OCI-M2 (cell line): ENCODE data around the gene PPP2R3A.
"Not testable (repeated sequence)": the region's sequence is repeated elsewhere in the genome, so short reads cannot be mapped to it uniquely, and the experiment has no call there.

Source experiments
- DNase-seq: peaks from one replicate; lab custom pipeline; 2025; ENCODE audit not compliant: unreplicated experiment; lab: John Stamatoyannopoulos, UW

PPP2R3A gene

GRCh38 chr3:136078421-136079364 lies 113.2 kb downstream of the PPP2R3A start:
- DNase-seq: peak; percentile 2

GRCh38 chr3:136083641-136084382 lies 118.3 kb downstream of the PPP2R3A start:
- DNase-seq: not testable (repeated sequence)

GRCh38 chr3:136085067-136085466 lies 119.5 kb downstream of the PPP2R3A start:
- DNase-seq: not testable (repeated sequence)

GRCh38 chr3:136093771-136094170 lies 128.2 kb downstream of the PPP2R3A start:
- DNase-seq: no peak

- DNase-seq: no peak
Measured at GRCh38 chr3:136105044-136105443, 139.5 kb downstream of the PPP2R3A start.

- no peak for DNase-seq
Measured at GRCh38 chr3:136106101-136106500, 140.6 kb downstream of the PPP2R3A start.

- DNase-seq: no peak
Measured at GRCh38 chr3:136109499-136109898, 144.0 kb downstream of the PPP2R3A start.

GRCh38 chr3:136110481-136110880 lies 145.0 kb downstream of the PPP2R3A start:
- DNase-seq: no peak

GRCh38 chr3:136114421-136114820 lies 148.9 kb downstream of the PPP2R3A start:
- no peak for DNase-seq

- not testable (repeated sequence) for DNase-seq
Measured at GRCh38 chr3:136119332-136119731, 153.8 kb downstream of the PPP2R3A start.

- not testable (repeated sequence) for DNase-seq
Measured at GRCh38 chr3:136119783-136120182, 154.3 kb downstream of the PPP2R3A start.

- no peak for DNase-seq
Measured at GRCh38 chr3:136120373-136121348, 155.1 kb downstream of the PPP2R3A start.

- no peak for DNase-seq
Measured at GRCh38 chr3:136122006-136122405, 156.5 kb downstream of the PPP2R3A start.

- DNase-seq: not testable (repeated sequence)
Measured at GRCh38 chr3:136131647-136132046, 166.1 kb downstream of the PPP2R3A start.

GRCh38 chr3:136134091-136134490 lies 168.6 kb downstream of the PPP2R3A start:
- no peak for DNase-seq

GRCh38 chr3:136135039-136135802 lies 169.7 kb downstream of the PPP2R3A start:
- DNase-seq: peak; percentile 44

GRCh38 chr3:136136454-136136853 lies 170.9 kb downstream of the PPP2R3A start:
- no peak for DNase-seq

GRCh38 chr3:136141291-136141785 lies 175.8 kb downstream of the PPP2R3A start:
- DNase-seq: no peak

- DNase-seq: no peak
Measured at GRCh38 chr3:136141891-136142290, 176.4 kb downstream of the PPP2R3A start.

- no peak for DNase-seq
Measured at GRCh38 chr3:136142592-136142991, 177.1 kb downstream of the PPP2R3A start.
